CD4-positive, alpha-beta T cell (primary cell): ENCODE measurements around the gene IGLON5. TPM values are rescaled to one million over a fixed set of nuclear protein-coding genes. Genes with fewer than 3 reads are reported as not detected.

Source experiments
- ATAC-seq: fragments of 200-7000 bp; cut with Tn5 transposase; one replicate; pipeline ENCODE4 v1.10.0; 2022; ENCODE audit warnings: mild to moderate bottlenecking; ENCODE audit not compliant: poor library complexity
- CTCF ChIA-PET: fragments of 350-600 bp; sonication (Branson Sonifier 250); formaldehyde crosslinking; loops from one replicate; lab custom pipeline; 2021; ENCODE audit warnings: antibody characterized with exemption, inconsistent platforms; lab: Charles Lee
- POLR2A ChIA-PET: fragments of 350-600 bp; sonication (Branson Sonifier 250); formaldehyde crosslinking; loops from one replicate; lab custom pipeline; 2021; ENCODE audit warnings: antibody characterized with exemption, inconsistent platforms; lab: Charles Lee
- DNase-seq, 14 experiments: peaks; one replicate each; pipeline ENCODE4 v3.0.0-alpha.2; 2013 to 2020; ENCODE audit warnings: mixed read lengths in 2 of 14
- H3K27ac ChIP-seq, 2 donors: one replicate each; pipeline versions ENCODE4 v1.5.1 to v1.7.0; 2013; ENCODE audit warnings: low read length in 2 of 2, low read depth in 1 of 2, mild to moderate bottlenecking in 1 of 2
- H3K27me3 ChIP-seq, 2 experiments: 1 replicate in 1 of 2; 2 replicates in 1 of 2; pipeline versions ENCODE4 v1.6.1 to v1.7.0; 2013; ENCODE audit warnings: low read length in 2 of 2, control low read depth in 1 of 2, mild to moderate bottlenecking in 1 of 2, moderate library complexity in 1 of 2; ENCODE audit not compliant: insufficient read depth in 2 of 2, control insufficient read depth in 1 of 2
- H3K36me3 ChIP-seq: one replicate; pipeline ENCODE4 v1.6.1; 2013; ENCODE audit warnings: low read length, control low read depth; ENCODE audit not compliant: insufficient read depth
- H3K4me1 ChIP-seq: one replicate; pipeline ENCODE4 v1.6.1; 2013; ENCODE audit warnings: low read length, control low read depth; ENCODE audit not compliant: insufficient read depth
- H3K4me3 ChIP-seq: one replicate; pipeline ENCODE4 v1.5.1; 2013; ENCODE audit warnings: mild to moderate bottlenecking, low read length, moderate library complexity
- H3K9me3 ChIP-seq, 2 experiments: 1 replicate in 1 of 2; 2 replicates in 1 of 2; pipeline versions ENCODE4 v1.6.1 to v1.7.0; 2013; ENCODE audit warnings: low read length in 2 of 2, mild to moderate bottlenecking in 2 of 2, control low read depth in 1 of 2, moderate library complexity in 1 of 2; ENCODE audit not compliant: control insufficient read depth in 1 of 2, insufficient read depth in 1 of 2
- H3K27ac Mint-ChIP-seq: one replicate; pipeline ENCODE4 v1.8.0; 2020; ENCODE audit warnings: mixed read lengths
- H3K27me3 Mint-ChIP-seq: one replicate; pipeline ENCODE4 v1.8.0; 2021; ENCODE audit warnings: mixed read lengths
- H3K36me3 Mint-ChIP-seq: one replicate; pipeline ENCODE4 v1.8.0; 2021; ENCODE audit warnings: low read depth, mixed read lengths
- H3K4me1 Mint-ChIP-seq: one replicate; pipeline ENCODE4 v1.8.0; 2021; ENCODE audit warnings: low read depth, mixed read lengths
- H3K4me3 Mint-ChIP-seq: one replicate; pipeline ENCODE4 v1.8.0; 2020; ENCODE audit warnings: mild to moderate bottlenecking, mixed read lengths
- H3K9me3 Mint-ChIP-seq: one replicate; pipeline ENCODE4 v1.8.0; 2020; ENCODE audit warnings: mixed read lengths
- intact Hi-C, 2 experiments: fragments of 100-400 bp; cut with DNase I in 1 of 2; cut with micrococcal nuclease in 1 of 2; formaldehyde crosslinking; loops; one replicate each; pipeline versions ENCODE4 v1.15.1 to v1.9.0; 2023 to 2025; cut with DNase I, micrococcal nuclease
- total RNA-seq, 174 experiments: library from RNA in 2 of 174; stranded (reverse) in 2 of 174; gene quantifications; one replicate each; pipeline ENCODE4 v1.2.3 and lab custom pipeline; 2021 to 2026
- TF ChIP-seq, protein P1 (sequence below): fragments of 200-600 bp; IDR thresholded peaks from one replicate; pipeline ENCODE4 v1.8.0; 2022; ENCODE audit warnings: antibody characterized with exemption, mild to moderate bottlenecking

The IGLON5 gene
- total RNA-seq, 2 experiments from 2014 or later, result not detected

DNA sequence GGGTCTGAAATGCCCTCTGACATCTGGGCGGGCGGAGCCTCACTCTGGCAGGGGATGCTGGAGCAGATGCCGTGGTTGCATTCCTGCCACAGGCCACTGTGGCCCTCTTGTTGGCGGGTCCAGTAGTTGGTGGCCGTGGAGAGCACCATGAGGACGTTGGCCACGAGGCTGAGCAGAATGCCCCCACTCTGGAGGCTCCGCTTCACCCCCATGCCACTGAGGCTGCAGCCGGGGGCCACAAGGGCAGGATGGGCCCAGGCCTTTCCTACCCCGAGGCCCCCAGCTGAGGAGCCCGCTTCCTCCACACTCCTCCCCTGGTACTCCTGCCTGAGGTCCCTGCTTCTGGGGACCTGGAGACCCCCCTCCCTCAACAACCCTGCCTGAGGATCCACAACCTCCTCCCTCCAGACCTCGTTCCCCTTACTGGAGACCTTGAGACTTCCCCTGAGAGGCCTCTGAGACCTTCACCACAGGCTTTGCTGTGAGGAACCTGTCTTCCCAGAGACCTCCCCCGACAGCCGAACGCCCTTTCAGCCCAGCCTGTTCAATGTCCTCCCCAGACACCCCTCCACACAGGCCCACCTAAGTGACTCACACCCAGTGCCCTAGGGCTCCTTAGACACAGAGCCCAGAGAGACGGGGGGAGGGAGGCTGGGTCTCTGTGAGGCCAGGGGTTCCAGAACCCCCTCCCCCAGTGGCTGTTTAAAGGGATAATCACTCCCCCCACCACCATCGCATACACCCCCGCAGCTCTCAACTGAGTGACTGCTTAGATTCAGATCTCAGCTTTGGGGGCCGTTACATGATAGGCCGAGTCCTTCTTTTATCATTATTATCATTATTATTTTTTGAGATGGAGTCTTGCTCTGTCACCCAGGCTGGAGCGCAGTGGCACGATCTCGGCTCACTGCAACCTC is 57.2 kb downstream of the IGLON5 start, which contains the start of gene CLDND2:
CLDND2 (minus strand) TSS at position 638 of the 917 bp plus-strand sequence; CDS start at position 212, 426 bp downstream.
- peak within 1 kb of the TSS; percentile 55 to 65 for H3K27ac ChIP-seq
- ChIA-PET POLR2A (interaction anchor here (2.0 kb wide), 1 partner anchor 25 kb away, joined by 9 read pairs; no protein-coding TSS in a partner anchor), CTCF (no interaction called here)
- Mint-ChIP-seq H3K4me1 (peaks cover 74% of the 10 kb centered on the region), H3K36me3 (peaks cover 12% of the 10 kb centered on the region), H3K9me3 (no peaks in the 10 kb centered on the region), H3K27ac (peak within 1 kb of the TSS; percentile 84), H3K4me3 (peak within 1 kb of the TSS; percentile 96), H3K27me3 (no peaks in the 10 kb centered on the region)
- no peaks in the 10 kb centered on the region for H3K36me3 ChIP-seq
- H3K27me3 ChIP-seq, result no peaks in the 10 kb centered on the region
- no peaks in the 10 kb centered on the region for H3K9me3 ChIP-seq
- H3K4me1 ChIP-seq, result peaks cover 84% of the 10 kb centered on the region
- intact Hi-C loops, result loop anchor here in 1 of 2 experiments (10.0 kb wide), 1 partner anchor 226 kb away; no protein-coding TSS in a partner anchor
- no peak for ATAC-seq
- H3K4me3 ChIP-seq, result peak within 1 kb of the TSS; percentile 90
- TF ChIP-seq, protein P1, sequence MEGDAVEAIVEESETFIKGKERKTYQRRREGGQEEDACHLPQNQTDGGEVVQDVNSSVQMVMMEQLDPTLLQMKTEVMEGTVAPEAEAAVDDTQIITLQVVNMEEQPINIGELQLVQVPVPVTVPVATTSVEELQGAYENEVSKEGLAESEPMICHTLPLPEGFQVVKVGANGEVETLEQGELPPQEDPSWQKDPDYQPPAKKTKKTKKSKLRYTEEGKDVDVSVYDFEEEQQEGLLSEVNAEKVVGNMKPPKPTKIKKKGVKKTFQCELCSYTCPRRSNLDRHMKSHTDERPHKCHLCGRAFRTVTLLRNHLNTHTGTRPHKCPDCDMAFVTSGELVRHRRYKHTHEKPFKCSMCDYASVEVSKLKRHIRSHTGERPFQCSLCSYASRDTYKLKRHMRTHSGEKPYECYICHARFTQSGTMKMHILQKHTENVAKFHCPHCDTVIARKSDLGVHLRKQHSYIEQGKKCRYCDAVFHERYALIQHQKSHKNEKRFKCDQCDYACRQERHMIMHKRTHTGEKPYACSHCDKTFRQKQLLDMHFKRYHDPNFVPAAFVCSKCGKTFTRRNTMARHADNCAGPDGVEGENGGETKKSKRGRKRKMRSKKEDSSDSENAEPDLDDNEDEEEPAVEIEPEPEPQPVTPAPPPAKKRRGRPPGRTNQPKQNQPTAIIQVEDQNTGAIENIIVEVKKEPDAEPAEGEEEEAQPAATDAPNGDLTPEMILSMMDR, result no peak
- peak in 3 of 14 experiments; percentile 32 to 48 (median 36) for DNase-seq

DNA sequence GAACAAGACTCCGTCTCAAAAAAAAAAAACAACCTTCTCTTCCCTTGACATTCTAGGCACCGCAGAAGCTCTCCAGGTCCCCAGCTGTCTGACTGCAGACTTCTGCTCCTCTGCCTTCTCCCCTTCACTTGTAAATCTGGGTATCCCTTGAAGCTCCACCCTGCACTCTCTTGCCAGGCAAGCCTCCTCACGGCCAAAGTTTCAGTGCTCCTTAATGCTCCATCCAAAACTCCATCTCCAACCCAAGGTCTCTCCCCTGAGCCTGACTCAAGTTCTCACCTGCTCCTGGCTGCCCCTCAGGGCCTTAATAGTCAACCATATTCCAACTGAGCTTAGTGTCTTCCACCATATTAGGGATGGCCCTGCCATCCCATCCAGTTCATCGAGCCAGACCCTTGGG is 58.8 kb downstream of the IGLON5 start:
- H3K36me3 ChIP-seq, result no peaks in the 10 kb centered on the region
- H3K4me3 ChIP-seq, result peak overlapping the region; percentile 45
- Mint-ChIP-seq H3K36me3 (peaks cover 12% of the 10 kb centered on the region), H3K9me3 (no peaks in the 10 kb centered on the region), H3K4me3 (peak overlapping the region; percentile 65), H3K4me1 (peaks cover 77% of the 10 kb centered on the region), H3K27ac (peak overlapping the region; percentile 60), H3K27me3 (no peaks in the 10 kb centered on the region)
- no peak for ATAC-seq
- H3K27ac ChIP-seq, result no peak overlapping the region
- intact Hi-C loops, result no loop called here
- peaks cover 83% of the 10 kb centered on the region for H3K4me1 ChIP-seq
- ChIA-PET POLR2A (no interaction called here), CTCF (interaction anchor here (0.8 to 1.2 kb wide), 2 partner anchors 24 to 51 kb away, joined by 3 read pairs; no protein-coding TSS in a partner anchor)
- H3K27me3 ChIP-seq, result no peaks in the 10 kb centered on the region
- no peak for DNase-seq
- H3K9me3 ChIP-seq, result peaks cover 0 to 7% of the 10 kb centered on the region in 2 experiments
- TF ChIP-seq, protein P1, result no peak

DNA sequence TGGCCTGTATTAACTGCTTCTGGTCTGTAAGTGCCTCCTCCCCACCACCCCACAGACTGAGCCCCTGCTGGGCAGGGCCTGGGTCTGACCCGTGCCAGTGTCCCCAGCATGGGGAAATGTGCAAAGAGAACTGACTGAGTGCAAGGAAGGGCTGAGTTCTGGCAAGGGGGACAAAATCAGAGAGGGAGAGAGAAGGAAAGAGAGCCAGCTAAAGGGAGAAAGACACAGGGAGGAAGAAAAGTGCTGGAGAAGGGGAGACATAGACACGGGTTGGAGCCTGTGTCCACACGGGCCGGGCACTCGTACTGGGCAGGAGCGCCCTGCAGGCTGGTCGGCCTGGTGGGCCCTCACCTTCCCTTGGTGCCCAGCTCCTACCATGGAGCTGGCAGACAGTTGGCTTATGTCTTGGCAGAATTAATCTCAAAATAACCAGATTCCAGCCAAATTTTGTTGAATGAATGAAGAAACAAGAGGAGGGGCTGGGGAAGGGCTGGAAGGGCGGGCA is 59.8 kb downstream of the IGLON5 start:
- H3K36me3 ChIP-seq, result no peaks in the 10 kb centered on the region
- Mint-ChIP-seq H3K27ac (peak overlapping the region; percentile 9), H3K4me3 (peak overlapping the region; percentile 65), H3K36me3 (peaks cover 8% of the 10 kb centered on the region), H3K27me3 (no peaks in the 10 kb centered on the region), H3K9me3 (no peaks in the 10 kb centered on the region), H3K4me1 (peaks cover 79% of the 10 kb centered on the region)
- H3K9me3 ChIP-seq, result peaks cover 0 to 7% of the 10 kb centered on the region in 2 experiments
- H3K4me3 ChIP-seq, result peak overlapping the region; percentile 45
- DNase-seq (no peak), ATAC-seq (no peak)
- intact Hi-C loops, result no loop called here
- TF ChIP-seq, protein P1, result no peak
- no peaks in the 10 kb centered on the region for H3K27me3 ChIP-seq
- H3K4me1 ChIP-seq, result peaks cover 84% of the 10 kb centered on the region
- H3K27ac ChIP-seq, result peak overlapping the region in 1 of 2 donors; percentile 62
- CTCF ChIA-PET, result no interaction called here
- POLR2A ChIA-PET, result no interaction called here
